Measurements from ENCODE around the gene CHAT. TPM values are rescaled to one million over a fixed set of nuclear protein-coding genes. Genes with fewer than 3 reads are reported as not detected.
A peak's percentile ranks its signal among the peaks of the same experiment; 100 is the strongest.

CHAT gene
- total RNA-seq, 2 donors from 2014 or later = 0.59 to 0.82 TPM

DNA sequence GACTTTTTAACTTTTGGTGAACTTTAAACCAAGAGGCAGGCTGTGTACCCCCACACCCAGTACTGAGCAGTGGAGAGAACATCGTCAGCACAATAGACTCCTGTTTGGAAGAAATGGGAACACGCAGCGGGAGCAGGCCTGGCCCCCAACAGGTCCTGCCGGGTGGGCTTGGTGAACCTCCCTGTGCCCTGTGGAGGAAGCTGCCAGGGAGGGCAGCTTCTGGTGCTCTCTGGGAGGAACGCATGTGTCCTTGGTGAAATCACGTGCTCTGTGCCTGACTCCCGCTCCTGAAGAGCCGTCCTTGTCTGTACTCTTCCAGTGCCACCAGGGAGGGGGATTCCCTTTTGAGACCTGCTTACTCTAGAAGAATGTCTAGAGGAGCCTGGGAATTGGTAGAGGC is 31.6 kb downstream of the CHAT start:
- no peak for DNase-seq
- ATAC-seq = no peak
- intact Hi-C loops (cut with DNase I, micrococcal nuclease) = no loop called here

DNA sequence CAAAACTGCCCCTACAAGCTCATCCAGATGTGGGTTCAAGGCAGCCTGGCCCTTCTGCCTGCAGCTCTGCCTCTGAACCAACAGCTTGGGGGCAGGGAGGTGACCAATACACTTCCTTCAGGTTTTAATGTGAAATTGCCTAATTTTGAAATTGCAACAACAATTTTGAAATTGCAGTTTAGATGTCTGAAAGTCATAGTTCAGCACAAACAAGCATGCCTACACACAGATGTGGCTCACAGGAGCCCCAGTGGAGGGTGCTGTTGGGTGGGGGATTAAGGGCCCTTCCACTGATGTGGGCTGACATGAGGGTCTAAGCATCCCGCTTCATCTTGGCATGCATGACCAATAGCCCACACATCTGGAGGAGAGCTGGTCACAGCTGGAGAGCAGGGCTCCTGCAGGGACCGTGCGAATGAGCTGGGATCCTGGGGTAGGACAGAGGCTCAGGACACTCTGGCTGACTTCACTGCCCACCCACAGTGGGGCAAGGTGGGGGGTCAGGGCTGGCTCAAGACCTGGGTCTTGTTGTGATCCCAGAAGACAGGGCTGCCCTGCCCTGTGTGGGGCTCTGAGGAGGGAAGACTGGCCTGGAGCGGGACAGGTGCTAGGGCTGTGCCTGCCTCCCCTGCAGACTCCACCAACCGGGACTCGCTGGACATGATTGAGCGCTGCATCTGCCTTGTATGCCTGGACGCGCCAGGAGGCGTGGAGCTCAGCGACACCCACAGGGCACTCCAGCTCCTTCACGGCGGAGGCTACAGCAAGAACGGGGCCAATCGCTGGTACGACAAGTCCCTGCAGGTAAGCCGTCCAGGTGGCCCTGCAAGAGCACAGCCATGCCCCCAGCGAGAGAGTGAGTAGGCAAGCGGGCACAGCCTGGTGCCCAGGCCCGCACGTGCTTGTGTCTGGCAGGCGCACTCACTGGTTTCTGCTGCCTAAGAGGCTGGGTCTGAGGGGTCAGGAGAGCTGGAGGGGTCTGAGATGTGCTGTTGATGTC is 32.3 kb downstream of the CHAT start:
- DNase-seq (no peak), ATAC-seq (no peak)
- intact Hi-C loops (cut with DNase I, micrococcal nuclease) = no loop called here

- no peak for DNase-seq
- intact Hi-C loops (cut with DNase I, micrococcal nuclease) = no loop called here
Observed at GRCh38 chr10:49647554-49647953, 33.7 kb downstream of the CHAT start.

GRCh38 chr10:49647985-49648795 is 34.4 kb downstream of the CHAT start:
- intact Hi-C loops (cut with DNase I, micrococcal nuclease) = no loop called here
- DNase-seq (no peak), ATAC-seq (no peak)

More at GRCh38 chr10:49647554-49647953, 33.7 kb downstream of the CHAT start:
- ATAC-seq = no peak

GRCh38 chr10:49649294-49649693 is 35.5 kb downstream of the CHAT start:
- intact Hi-C loops (cut with DNase I, micrococcal nuclease) = no loop called here
- ATAC-seq (no peak), DNase-seq (no peak)

DNA sequence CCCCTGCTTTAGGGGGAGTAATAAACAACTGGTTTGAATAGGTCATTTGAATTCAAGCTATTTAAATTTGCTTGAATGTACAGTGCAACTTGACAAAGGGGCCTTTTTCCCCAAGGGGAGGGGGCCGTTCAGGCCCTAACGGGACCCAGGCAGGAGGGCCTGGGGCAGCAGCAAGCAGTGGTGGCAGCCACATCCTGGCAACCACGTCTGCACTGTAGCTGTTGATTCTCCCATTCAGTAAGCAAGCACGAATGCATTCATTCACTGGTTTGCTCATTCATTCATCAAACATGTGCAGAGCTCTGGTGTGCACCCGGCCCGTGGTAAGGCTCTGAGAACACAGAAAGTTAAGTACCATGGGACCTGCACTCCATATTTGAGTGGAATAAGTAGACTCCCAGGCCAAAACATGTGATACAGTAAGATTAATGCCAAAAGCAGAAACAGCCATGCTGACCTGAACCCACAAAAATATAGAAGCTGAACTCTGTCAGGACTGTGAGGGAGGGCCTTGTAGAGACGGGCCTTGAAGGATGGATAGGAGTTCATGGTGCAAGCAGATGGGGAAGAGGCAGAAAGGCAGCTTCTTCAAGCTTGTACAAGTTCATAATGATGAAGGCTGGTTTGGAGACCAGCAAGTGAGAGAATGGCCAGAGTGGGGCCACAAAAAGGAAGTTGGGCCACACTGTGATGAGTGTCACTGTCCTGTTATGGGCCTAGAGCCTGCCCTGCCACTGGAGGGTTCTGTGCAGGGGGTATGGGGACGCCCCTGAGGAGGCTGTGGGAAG is 36.3 kb downstream of the CHAT start:
- DNase-seq = no peak
- ATAC-seq = no peak
- intact Hi-C loops (cut with DNase I, micrococcal nuclease) = no loop called here

DNA sequence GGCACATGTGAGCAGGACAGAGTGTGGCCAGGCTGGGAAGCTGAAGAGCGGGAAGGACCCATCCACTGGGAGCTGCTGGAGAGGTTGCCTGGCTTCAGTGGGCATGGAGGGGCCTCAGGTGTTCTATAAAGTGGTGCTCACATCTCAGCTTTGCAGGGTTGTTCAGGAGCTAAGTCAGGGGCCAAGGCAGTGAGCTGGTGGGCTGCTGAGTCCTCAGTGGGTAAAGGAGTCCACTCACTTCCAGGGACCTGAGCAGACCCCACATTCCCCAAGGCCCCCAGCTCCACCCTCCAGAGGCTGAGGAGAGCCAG is 36.8 kb downstream of the CHAT start:
- intact Hi-C loops (cut with DNase I, micrococcal nuclease) = no loop called here
- DNase-seq = no peak

GRCh38 chr10:49651039-49651835 is 37.4 kb downstream of the CHAT start:
- intact Hi-C loops (cut with DNase I, micrococcal nuclease) = no loop called here
- ATAC-seq (no peak), DNase-seq (no peak)

More for the DNA sequence above, 36.8 kb downstream of the CHAT start:
- no peak for ATAC-seq

DNA sequence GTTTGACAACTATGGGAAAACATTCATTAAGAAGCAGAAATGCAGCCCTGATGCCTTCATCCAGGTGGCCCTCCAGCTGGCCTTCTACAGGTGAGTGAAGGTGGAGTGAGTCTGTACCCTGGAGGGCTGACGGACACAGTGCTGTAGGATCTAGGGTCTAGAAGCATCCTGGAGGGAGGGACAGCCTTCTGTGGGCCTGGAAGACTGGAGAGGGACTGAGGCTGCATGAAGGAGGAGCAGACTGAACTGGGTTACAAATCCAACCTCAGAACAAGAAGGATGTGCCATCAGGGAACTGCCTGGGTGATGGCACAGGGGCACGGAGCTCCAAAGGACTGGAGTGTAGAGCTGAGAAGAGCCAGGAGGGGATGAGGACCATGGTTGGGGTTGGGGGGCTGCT is 38.1 kb downstream of the CHAT start:
- intact Hi-C loops (cut with DNase I, micrococcal nuclease) = no loop called here
- no peak for ATAC-seq
- DNase-seq = no peak

DNA sequence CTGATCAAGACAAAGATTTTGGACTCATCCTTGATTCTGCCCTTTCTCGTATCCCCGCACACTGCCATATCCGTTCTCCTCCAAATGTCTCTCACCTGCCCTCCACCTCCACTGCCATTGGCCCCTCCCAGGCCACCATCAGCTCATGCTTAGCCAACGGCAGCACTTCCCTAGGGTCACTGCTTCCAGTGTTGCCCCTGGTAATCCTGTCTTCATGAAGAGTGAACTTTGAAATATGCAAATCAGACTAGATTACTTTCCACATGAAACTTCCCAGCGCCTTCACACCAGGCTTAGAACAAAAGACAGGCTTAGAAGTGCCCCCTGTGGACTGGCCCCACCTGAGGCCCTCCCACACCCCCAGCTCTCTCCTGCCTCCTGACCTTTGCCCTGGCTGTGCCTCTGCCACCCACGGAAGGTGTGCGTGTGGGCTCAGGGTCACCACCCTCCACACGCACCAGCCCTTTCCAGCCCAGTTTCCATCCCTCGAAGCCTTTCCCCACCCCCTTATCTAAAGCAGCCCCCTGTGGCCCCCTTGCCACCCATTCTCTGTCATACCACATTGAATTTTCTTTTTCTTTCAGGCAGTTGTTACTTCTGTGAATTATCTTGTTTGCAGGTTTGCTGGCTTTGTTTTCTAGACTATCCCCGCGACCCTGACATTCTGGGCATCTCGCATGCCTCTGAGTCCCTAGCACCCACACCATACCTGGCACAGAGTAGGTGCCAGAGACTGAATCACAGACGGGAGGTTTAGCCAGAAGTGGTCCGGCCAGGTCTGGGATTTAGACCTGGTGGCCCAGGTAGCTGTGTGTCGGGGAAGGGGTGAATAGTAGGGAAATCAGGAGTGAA is 38.8 kb downstream of the CHAT start:
- ATAC-seq = peak; percentile 22
- DNase-seq = no peak
- intact Hi-C loops (cut with DNase I, micrococcal nuclease) = no loop called here

DNA sequence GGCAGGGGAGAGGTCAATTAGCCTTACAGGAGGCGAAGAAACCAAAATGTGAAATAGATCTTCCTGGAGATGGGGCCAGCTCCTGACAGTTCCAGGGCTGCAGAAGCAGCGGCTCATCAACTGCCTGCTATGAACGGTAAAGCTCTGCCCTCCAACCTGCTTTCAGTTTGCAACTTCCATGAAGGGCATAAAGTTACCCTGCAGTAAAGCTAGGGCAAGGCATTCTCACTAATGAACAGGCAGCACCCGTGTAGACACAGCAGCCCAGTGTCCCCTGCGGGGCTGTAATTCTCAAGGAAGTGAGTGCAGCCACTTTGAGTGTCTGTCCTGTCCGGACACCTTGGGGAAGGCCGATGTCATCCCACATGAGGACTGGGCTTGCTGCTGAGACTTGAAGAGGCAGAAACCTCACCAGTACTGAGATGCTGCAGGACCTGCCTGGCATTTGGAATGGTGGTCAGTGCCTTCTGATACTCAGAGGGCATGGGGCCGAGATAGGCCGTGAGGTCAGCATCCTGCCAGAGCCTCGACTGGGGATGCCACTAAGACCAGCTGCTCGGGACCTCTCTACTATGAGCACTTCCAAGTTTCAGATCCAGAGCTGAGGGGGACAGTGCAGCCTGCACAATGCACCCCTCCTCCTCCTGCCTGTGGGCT is 39.6 kb downstream of the CHAT start:
- intact Hi-C loops (cut with DNase I, micrococcal nuclease) = no loop called here
- ATAC-seq (no peak), DNase-seq (no peak)

DNA sequence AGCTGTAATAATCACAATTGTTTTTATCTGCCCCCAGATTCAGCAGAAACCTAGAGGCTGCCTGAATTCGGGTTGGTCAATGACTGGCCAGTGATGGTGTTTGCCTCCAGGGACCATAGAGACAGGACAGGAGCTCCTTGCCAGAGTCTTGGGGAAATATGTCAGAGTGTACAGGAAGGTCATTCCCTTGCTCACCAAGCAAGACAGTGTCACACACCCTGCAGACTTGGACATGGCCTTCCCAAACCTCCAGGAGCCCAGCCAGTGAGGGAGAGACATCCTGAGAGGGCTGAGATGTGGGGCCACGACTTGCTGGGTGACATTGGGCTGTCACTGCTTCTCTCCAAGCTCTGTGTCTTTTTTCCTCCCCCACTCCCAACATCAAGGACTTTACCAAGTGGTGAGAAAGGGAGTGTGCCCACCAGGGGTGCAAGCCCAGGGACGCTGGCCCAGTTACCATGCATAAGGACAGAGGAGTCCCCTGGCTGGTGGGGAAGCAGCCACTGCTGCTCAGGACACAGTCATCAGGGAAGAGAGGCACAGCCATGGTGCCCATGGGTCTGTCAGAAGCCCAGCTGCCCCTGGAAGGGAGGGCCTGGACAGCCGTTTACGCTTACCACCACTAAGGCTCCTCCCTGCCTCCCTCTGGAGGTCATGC is 40.3 kb downstream of the CHAT start:
- ATAC-seq (no peak), DNase-seq (no peak)
- intact Hi-C loops (cut with DNase I, micrococcal nuclease) = no loop called here

GRCh38 chr10:49655099-49655498 is 41.3 kb downstream of the CHAT start:
- intact Hi-C loops (cut with DNase I, micrococcal nuclease) = no loop called here
- ATAC-seq (no peak), DNase-seq (no peak)

GRCh38 chr10:49656845-49657493 is 43.1 kb downstream of the CHAT start:
- DNase-seq = no peak
- intact Hi-C loops (cut with DNase I, micrococcal nuclease) = no loop called here
- ATAC-seq = no peak

GRCh38 chr10:49657606-49658005 is 43.8 kb downstream of the CHAT start:
- intact Hi-C loops (cut with DNase I, micrococcal nuclease) = no loop called here
- ATAC-seq (no peak), DNase-seq (no peak)

- intact Hi-C loops (cut with DNase I, micrococcal nuclease) = no loop called here
- ATAC-seq (no peak), DNase-seq (no peak)
Observed at GRCh38 chr10:49661140-49661856, 47.5 kb downstream of the CHAT start.
